HEK293 (cell line): ENCODE data around the gene TREM1.
"Not testable (repeated sequence)": the region's sequence is repeated elsewhere in the genome, so short reads cannot be mapped to it uniquely, and the experiment has no call there.

Experiments used
- CTCF ChIA-PET: fragments of 350-600 bp; formaldehyde crosslinking; extraction: SDS; loops from one replicate; lab custom pipeline; 2021; ENCODE audit warnings: antibody characterized with exemption; lab: Yijun Ruan, JAX
- POLR2A ChIA-PET: fragments of 300-600 bp; formaldehyde crosslinking; extraction: SDS; loops from one replicate; lab custom pipeline; 2020; ENCODE audit warnings: antibody characterized with exemption, inconsistent platforms; lab: Yijun Ruan, JAX
- H3K27ac ChIP-seq: fragments of 200-500 bp; sonication (Bioruptor generic); 2 replicates; pipeline ENCODE4 v1.5.1; 2014; ENCODE audit warnings: low read depth, low read length, control low read depth, inconsistent platforms; ENCODE audit errors: extremely low read depth
- H3K36me3 ChIP-seq, 2 experiments: fragments of 200-500 bp in 1 of 2; sonication (Bioruptor generic) in 1 of 2; 1 replicate in 1 of 2; 2 replicates in 1 of 2; pipeline ENCODE4 v1.5.1; 2014 to 2017; ENCODE audit warnings: inconsistent platforms in 2 of 2, low read length in 2 of 2; ENCODE audit not compliant: control insufficient read depth in 2 of 2, insufficient read depth in 1 of 2
- H3K4me1 ChIP-seq: fragments of 200-500 bp; sonication (Bioruptor generic); 2 replicates; pipeline ENCODE4 v1.5.1; 2014; ENCODE audit warnings: mild to moderate bottlenecking, low read length, inconsistent platforms; ENCODE audit not compliant: control insufficient read depth, insufficient read depth
- H3K4me3 ChIP-seq: 2 replicates; pipeline ENCODE4 v1.5.1; 2011; ENCODE audit warnings: low read depth, mild to moderate bottlenecking, control low read depth, low read length, moderate library complexity
- H3K9me3 ChIP-seq: fragments of 200-500 bp; sonication (Bioruptor generic); 2 replicates; pipeline ENCODE4 v1.5.1; 2014; ENCODE audit warnings: low read depth, low read length, inconsistent platforms; ENCODE audit not compliant: control insufficient read depth, insufficient read depth
- ELK4 ChIP-seq: IDR thresholded peaks from 2 replicates; pipeline ENCODE4 v1.6.1; 2011; ENCODE audit warnings: mild to moderate bottlenecking, low read depth, low read length, borderline replicate concordance
- REST ChIP-seq: fragments of 450-650 bp; formaldehyde crosslinking; IDR thresholded peaks from 2 replicates; pipeline ENCODE4 v1.5.1; 2016; ENCODE audit warnings: missing biosample characterization, missing genetic modification characterization
- SCRT2 ChIP-seq: fragments of 450-650 bp; formaldehyde crosslinking; IDR thresholded peaks from 2 replicates; pipeline ENCODE4 v1.5.1; 2016; ENCODE audit warnings: missing biosample characterization, missing genetic modification characterization
- ZNF23 ChIP-seq: fragments of 450-650 bp; formaldehyde crosslinking; IDR thresholded peaks from 2 replicates; pipeline ENCODE4 v1.5.1; 2016; ENCODE audit warnings: missing biosample characterization, missing genetic modification characterization, borderline replicate concordance
- ZNF248 ChIP-seq: fragments of 450-650 bp; formaldehyde crosslinking; IDR thresholded peaks from 2 replicates; pipeline ENCODE4 v1.5.1; 2017; ENCODE audit warnings: missing biosample characterization, missing genetic modification characterization
- ZNF510 ChIP-seq: fragments of 450-650 bp; formaldehyde crosslinking; IDR thresholded peaks from 2 replicates; pipeline ENCODE4 v1.5.1; 2018; ENCODE audit warnings: mild to moderate bottlenecking, missing genetic modification characterization, missing biosample characterization; ENCODE audit not compliant: insufficient replicate concordance
- ZNF76 ChIP-seq: fragments of 450-650 bp; formaldehyde crosslinking; IDR thresholded peaks from 2 replicates; pipeline ENCODE4; 2016; ENCODE audit warnings: low read depth, missing biosample characterization, missing genetic modification characterization, borderline replicate concordance
- TF ChIP-seq, protein P1 (sequence below): fragments of 450-650 bp; formaldehyde crosslinking; IDR thresholded peaks from 2 replicates; pipeline ENCODE4 v1.5.1; 2016; ENCODE audit warnings: missing biosample characterization, missing genetic modification characterization
- TF ChIP-seq, protein P2 (sequence below): fragments of 450-650 bp; formaldehyde crosslinking; conservative IDR thresholded peaks from 2 replicates; pipeline ENCODE4 v1.5.1; 2016; ENCODE audit warnings: low read depth, missing biosample characterization, missing genetic modification characterization
- TF ChIP-seq, protein P3 (sequence below): fragments of 450-650 bp; formaldehyde crosslinking; IDR thresholded peaks from 2 replicates; pipeline ENCODE4 v1.5.1; 2017; ENCODE audit warnings: missing biosample characterization, mild to moderate bottlenecking, missing genetic modification characterization, moderate library complexity

TREM1 gene

DNA sequence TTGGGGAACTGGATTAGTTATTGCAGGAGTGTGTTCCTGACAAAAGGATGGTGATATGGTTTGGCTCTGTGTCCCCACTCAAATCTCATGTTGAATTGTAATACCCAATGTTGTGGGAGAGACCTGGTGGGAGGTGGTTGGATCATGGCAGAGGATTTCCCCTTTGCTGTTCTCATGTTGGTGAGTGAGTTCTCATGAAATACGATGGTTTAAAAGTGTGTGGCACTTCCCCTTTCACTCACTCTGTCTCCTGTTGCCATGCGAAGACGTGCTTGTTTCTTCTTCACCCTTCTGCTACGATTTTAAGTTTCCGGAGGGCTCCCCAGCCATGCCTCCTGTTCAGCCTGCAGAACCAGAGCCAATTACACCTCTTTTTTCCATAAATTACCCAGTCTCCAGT lies 16.2 kb upstream of the TREM1 start:
- H3K4me3 ChIP-seq, result no peak overlapping the region
- TF ChIP-seq ZNF510 (tag by site-specific recombination) (no peak), ZNF23 (tag by site-specific recombination) (no peak), SCRT2 (tag by site-specific recombination) (no peak), ZNF76 (tag by site-specific recombination) (no peak)
- TF ChIP-seq, protein P1, sequence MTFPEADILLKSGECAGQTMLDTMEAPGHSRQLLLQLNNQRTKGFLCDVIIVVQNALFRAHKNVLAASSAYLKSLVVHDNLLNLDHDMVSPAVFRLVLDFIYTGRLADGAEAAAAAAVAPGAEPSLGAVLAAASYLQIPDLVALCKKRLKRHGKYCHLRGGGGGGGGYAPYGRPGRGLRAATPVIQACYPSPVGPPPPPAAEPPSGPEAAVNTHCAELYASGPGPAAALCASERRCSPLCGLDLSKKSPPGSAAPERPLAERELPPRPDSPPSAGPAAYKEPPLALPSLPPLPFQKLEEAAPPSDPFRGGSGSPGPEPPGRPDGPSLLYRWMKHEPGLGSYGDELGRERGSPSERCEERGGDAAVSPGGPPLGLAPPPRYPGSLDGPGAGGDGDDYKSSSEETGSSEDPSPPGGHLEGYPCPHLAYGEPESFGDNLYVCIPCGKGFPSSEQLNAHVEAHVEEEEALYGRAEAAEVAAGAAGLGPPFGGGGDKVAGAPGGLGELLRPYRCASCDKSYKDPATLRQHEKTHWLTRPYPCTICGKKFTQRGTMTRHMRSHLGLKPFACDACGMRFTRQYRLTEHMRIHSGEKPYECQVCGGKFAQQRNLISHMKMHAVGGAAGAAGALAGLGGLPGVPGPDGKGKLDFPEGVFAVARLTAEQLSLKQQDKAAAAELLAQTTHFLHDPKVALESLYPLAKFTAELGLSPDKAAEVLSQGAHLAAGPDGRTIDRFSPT (tag by site-specific recombination), result no peak
- TF ChIP-seq, protein P2, sequence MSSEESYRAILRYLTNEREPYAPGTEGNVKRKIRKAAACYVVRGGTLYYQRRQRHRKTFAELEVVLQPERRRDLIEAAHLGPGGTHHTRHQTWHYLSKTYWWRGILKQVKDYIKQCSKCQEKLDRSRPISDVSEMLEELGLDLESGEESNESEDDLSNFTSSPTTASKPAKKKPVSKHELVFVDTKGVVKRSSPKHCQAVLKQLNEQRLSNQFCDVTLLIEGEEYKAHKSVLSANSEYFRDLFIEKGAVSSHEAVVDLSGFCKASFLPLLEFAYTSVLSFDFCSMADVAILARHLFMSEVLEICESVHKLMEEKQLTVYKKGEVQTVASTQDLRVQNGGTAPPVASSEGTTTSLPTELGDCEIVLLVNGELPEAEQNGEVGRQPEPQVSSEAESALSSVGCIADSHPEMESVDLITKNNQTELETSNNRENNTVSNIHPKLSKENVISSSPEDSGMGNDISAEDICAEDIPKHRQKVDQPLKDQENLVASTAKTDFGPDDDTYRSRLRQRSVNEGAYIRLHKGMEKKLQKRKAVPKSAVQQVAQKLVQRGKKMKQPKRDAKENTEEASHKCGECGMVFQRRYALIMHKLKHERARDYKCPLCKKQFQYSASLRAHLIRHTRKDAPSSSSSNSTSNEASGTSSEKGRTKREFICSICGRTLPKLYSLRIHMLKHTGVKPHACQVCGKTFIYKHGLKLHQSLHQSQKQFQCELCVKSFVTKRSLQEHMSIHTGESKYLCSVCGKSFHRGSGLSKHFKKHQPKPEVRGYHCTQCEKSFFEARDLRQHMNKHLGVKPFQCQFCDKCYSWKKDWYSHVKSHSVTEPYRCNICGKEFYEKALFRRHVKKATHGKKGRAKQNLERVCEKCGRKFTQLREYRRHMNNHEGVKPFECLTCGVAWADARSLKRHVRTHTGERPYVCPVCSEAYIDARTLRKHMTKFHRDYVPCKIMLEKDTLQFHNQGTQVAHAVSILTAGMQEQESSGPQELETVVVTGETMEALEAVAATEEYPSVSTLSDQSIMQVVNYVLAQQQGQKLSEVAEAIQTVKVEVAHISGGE (tag by site-specific recombination), result no peak
- TF ChIP-seq, all 188 proteins: peak for 0
- no peak overlapping the region for H3K27ac ChIP-seq
- no peaks in the 10 kb centered on the region for H3K4me1 ChIP-seq
- CTCF ChIA-PET, result no interaction called here
- POLR2A ChIA-PET, result no interaction called here
- H3K36me3 ChIP-seq, result no peaks in the 10 kb centered on the region
- H3K9me3 ChIP-seq, result no peaks in the 10 kb centered on the region

GRCh38 chr6:41298785-41299502 lies 12.5 kb upstream of the TREM1 start:
- TF ChIP-seq ZNF248 (tag by site-specific recombination) (no peak), REST (tag by site-specific recombination) (no peak), ELK4 (no peak)
- TF ChIP-seq, protein P3, sequence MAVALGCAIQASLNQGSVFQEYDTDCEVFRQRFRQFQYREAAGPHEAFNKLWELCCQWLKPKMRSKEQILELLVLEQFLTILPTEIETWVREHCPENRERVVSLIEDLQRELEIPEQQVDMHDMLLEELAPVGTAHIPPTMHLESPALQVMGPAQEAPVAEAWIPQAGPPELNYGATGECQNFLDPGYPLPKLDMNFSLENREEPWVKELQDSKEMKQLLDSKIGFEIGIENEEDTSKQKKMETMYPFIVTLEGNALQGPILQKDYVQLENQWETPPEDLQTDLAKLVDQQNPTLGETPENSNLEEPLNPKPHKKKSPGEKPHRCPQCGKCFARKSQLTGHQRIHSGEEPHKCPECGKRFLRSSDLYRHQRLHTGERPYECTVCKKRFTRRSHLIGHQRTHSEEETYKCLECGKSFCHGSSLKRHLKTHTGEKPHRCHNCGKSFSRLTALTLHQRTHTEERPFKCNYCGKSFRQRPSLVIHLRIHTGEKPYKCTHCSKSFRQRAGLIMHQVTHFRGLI (tag by site-specific recombination), result no peak
- H3K4me3 ChIP-seq, result no peak overlapping the region
- H3K27ac ChIP-seq, result no peak overlapping the region
- CTCF ChIA-PET, result interaction anchor here (0.6 to 1.8 kb wide), 8 partner anchors 10 to 576 kb away, joined by 3 to 6 read pairs (median 4); no protein-coding TSS in a partner anchor
- no peaks in the 10 kb centered on the region for H3K9me3 ChIP-seq
- POLR2A ChIA-PET, result no interaction called here
- no peaks in the 10 kb centered on the region for H3K36me3 ChIP-seq
- H3K4me1 ChIP-seq, result no peaks in the 10 kb centered on the region

- H3K4me1 ChIP-seq, H3K9me3 ChIP-seq, H3K36me3 ChIP-seq, POLR2A ChIA-PET, H3K27ac ChIP-seq, H3K4me3 ChIP-seq: not testable (repeated sequence)
- CTCF ChIA-PET, result interaction anchor here (0.8 to 2.3 kb wide), 2 partner anchors 9 kb away, joined by 5 to 23 read pairs; no protein-coding TSS in a partner anchor
Observed at GRCh38 chr6:41297248-41297647, 10.8 kb upstream of the TREM1 start.
